ENCODE results near the gene RALB.

- TF ChIP-seq YY1 (tag by site-specific recombination; IDR thresholded peaks at IDR 0.05) (no peak), CTCF (tag by site-specific recombination; IDR thresholded peaks at IDR 0.05) (no peak), REST (tag by site-specific recombination; IDR thresholded peaks at IDR 0.05) (no peak), ZNF274 (IDR thresholded peaks at IDR 0.05; ENCODE audit: low read length) (no peak), ZNF274 (tag by site-specific recombination; IDR thresholded peaks at IDR 0.05; ENCODE audit: borderline replicate concordance) (no peak), ZNF302 (tag by site-specific recombination; IDR thresholded peaks at IDR 0.05; ENCODE audit: low read depth) (no peak), PBX3 (CRISPR knock-in tag; IDR thresholded peaks at IDR 0.05) (no peak), ZNF777 (tag by site-specific recombination; IDR thresholded peaks at IDR 0.05; ENCODE audit: borderline replicate concordance) (no peak)
These were observed 5.9 kb upstream of the RALB start for GRCh38 chr2:120246546-120247300.

Data from HEK293 (cell line).